A204.1 (cell line): ENCODE data around the gene SALL1.

Experiments used
- FAIRE-seq: peaks from 2 replicates; lab custom pipeline; 2012; peaks lifted over from hg19 to GRCh38; lab: Jason Lieb, UNC

SALL1 gene

GRCh38 chr16:51110700-51111157, 40.3 kb downstream of the SALL1 start:
- FAIRE-seq, result no peak

GRCh38 chr16:51109173-51109572, 41.9 kb downstream of the SALL1 start:
- FAIRE-seq, result no peak

GRCh38 chr16:51107742-51108141, 43.3 kb downstream of the SALL1 start:
- no peak for FAIRE-seq

- FAIRE-seq, result no peak
Measured at GRCh38 chr16:51106535-51106934, 44.5 kb downstream of the SALL1 start.

- no peak for FAIRE-seq
Measured at GRCh38 chr16:51103590-51103989, 47.5 kb downstream of the SALL1 start.

GRCh38 chr16:51097729-51098128, 53.3 kb downstream of the SALL1 start:
- FAIRE-seq, result no peak

- no peak for FAIRE-seq
Measured at GRCh38 chr16:51095890-51096626, 55.0 kb downstream of the SALL1 start.

- no peak for FAIRE-seq
Measured at GRCh38 chr16:51095084-51095881, 55.8 kb downstream of the SALL1 start.

- FAIRE-seq, result no peak
Measured at GRCh38 chr16:51093726-51094280, 57.3 kb downstream of the SALL1 start.
